ENCODE measurements around the gene TTC16. TPM values are rescaled to one million over a fixed set of nuclear protein-coding genes. Genes with fewer than 3 reads are reported as not detected.

TTC16 gene
- total and polyA plus RNA-seq, 2 donors (not counting 1 experiment from before 2014, with no cell fraction given) = 0.25 TPM; not detected in 1

- peaks cover 16% of the 10 kb centered on the region for H3K4me1 Mint-ChIP-seq
- Histone ChIP-seq H3K4me1 (ENCODE audit: control insufficient read depth in 2 of 2, insufficient read depth in 2 of 2, low read length in 2 of 2) (peaks cover 11 to 16% of the 10 kb centered on the region in 2 donors), H3K4me3 (ENCODE audit: control extremely low read depth in 1 of 5, extremely low read depth in 1 of 5, insufficient read depth in 1 of 5, low read depth in 2 of 5, low read length in 4 of 5) (no peak overlapping the region), H3K27me3 (replicated peaks in 1 of 4; ENCODE audit: control extremely low read depth in 1 of 4, control insufficient read depth in 3 of 4, insufficient read depth in 4 of 4, low read length in 3 of 4) (no peaks in the 10 kb centered on the region), H3K27ac (ENCODE audit: low read length in 2 of 2) (no peak overlapping the region), H4K20me1 (ENCODE audit: control insufficient read depth, insufficient read depth, low read length, poor library complexity, severe bottlenecking) (peaks cover 5% of the 10 kb centered on the region), H2AFZ (ENCODE audit: insufficient read depth, low read depth, low read length, poor library complexity, severe bottlenecking) (no peak overlapping the region), H3K4me2 (replicated peaks; ENCODE audit: low read depth, low read length, poor library complexity, severe bottlenecking) (no peak overlapping the region), H3K9me3 (ENCODE audit: control extremely low read depth in 1 of 3, control insufficient read depth in 2 of 3, insufficient read depth in 1 of 3, low read length in 2 of 3) (no peaks in the 10 kb centered on the region), H3K36me3 (replicated peaks in 1 of 2; ENCODE audit: control extremely low read depth in 1 of 2, control insufficient read depth in 1 of 2, extremely low read depth in 1 of 2, insufficient read depth in 2 of 2, low read length in 1 of 2) (peaks cover 0 to 14% of the 10 kb centered on the region in 2 experiments), H3K9ac (ENCODE audit: low read length) (no peak overlapping the region), H3K79me2 (ENCODE audit: control insufficient read depth, insufficient read depth, low read length) (peaks cover 5% of the 10 kb centered on the region)
- H3K9me3 Mint-ChIP-seq (ENCODE audit: insufficient read depth) = no peaks in the 10 kb centered on the region
- intact Hi-C loops (cut with micrococcal nuclease) = no loop called here
- H3K27ac Mint-ChIP-seq = no peak overlapping the region
- ChIA-PET CTCF (interaction anchor here (1.1 to 3.0 kb wide), 4 partner anchors 137 to 518 kb away, joined by 5 to 47 read pairs (median 6); no protein-coding TSS in a partner anchor), POLR2A (no interaction called here)
- ATAC-seq (ENCODE audit: low read depth) = no peak
- no peaks in the 10 kb centered on the region for H3K27me3 Mint-ChIP-seq
- no peak overlapping the region for H3K4me3 Mint-ChIP-seq
- DNase-seq = no peak
- no peak for TF ChIP-seq CTCF (IDR thresholded peaks at IDR 0.05)
- TF ChIP-seq EZH2 (IDR thresholded peaks at IDR 0.05; ENCODE audit: borderline replicate concordance, insufficient read depth, low read depth, low read length, poor library complexity, severe bottlenecking) = no peak
- 97% methylated on average over 21 of the region's 21 CpGs for WGBS (ENCODE audit: insufficient coverage)
Observed at GRCh38 chr9:127732444-127732843, 16.6 kb downstream of the TTC16 start.

- H3K27ac ChIP-seq (ENCODE audit: low read length in 2 of 2) = peak overlapping the region in 1 of 2 donors; percentile 16
- CTCF ChIA-PET = interaction anchor here (1.1 to 3.0 kb wide), 7 partner anchors 17 to 519 kb away, joined by 5 to 47 read pairs (median 8); partner anchors contain the start of genes PTRH1 and TTC16
- intact Hi-C loops (cut with micrococcal nuclease) = loop anchor here (1.0 kb wide), 2 partner anchors 143 to 164 kb away; a partner anchor contains a TSS
- H3K4me3 ChIP-seq (ENCODE audit: control extremely low read depth in 1 of 5, extremely low read depth in 1 of 5, insufficient read depth in 1 of 5, low read depth in 2 of 5, low read length in 4 of 5) = no peak overlapping the region
- Mint-ChIP-seq H3K4me1 (peaks cover 16% of the 10 kb centered on the region), H3K27me3 (no peaks in the 10 kb centered on the region), H3K9me3 (ENCODE audit: insufficient read depth) (no peaks in the 10 kb centered on the region), H3K27ac (peak overlapping the region; percentile 53), H3K4me3 (peak overlapping the region; percentile 85)
- no peaks in the 10 kb centered on the region for H3K27me3 ChIP-seq (replicated peaks in 1 of 4; ENCODE audit: control extremely low read depth in 1 of 4, control insufficient read depth in 3 of 4, insufficient read depth in 4 of 4, low read length in 3 of 4)
- no peak overlapping the region for H3K4me2 ChIP-seq (replicated peaks; ENCODE audit: low read depth, low read length, poor library complexity, severe bottlenecking)
- ATAC-seq (ENCODE audit: low read depth) (no peak), DNase-seq (no peak)
- H3K79me2 ChIP-seq (ENCODE audit: control insufficient read depth, insufficient read depth, low read length) = peaks cover 5% of the 10 kb centered on the region
- no peaks in the 10 kb centered on the region for H3K9me3 ChIP-seq (ENCODE audit: control extremely low read depth in 1 of 3, control insufficient read depth in 2 of 3, insufficient read depth in 1 of 3, low read length in 2 of 3)
- 76% methylated on average over 2 of the region's 2 CpGs for WGBS (ENCODE audit: insufficient coverage)
- POLR2A ChIA-PET = interaction anchor here (2.6 kb wide), 1 partner anchor 51 kb away, joined by 39 read pairs; the partner anchor contains the start of gene CDK9
- no peak overlapping the region for H3K9ac ChIP-seq (ENCODE audit: low read length)
- H3K4me1 ChIP-seq (ENCODE audit: control insufficient read depth in 2 of 2, insufficient read depth in 2 of 2, low read length in 2 of 2) = peaks cover 11 to 16% of the 10 kb centered on the region in 2 donors
- peaks cover 5% of the 10 kb centered on the region for H4K20me1 ChIP-seq (ENCODE audit: control insufficient read depth, insufficient read depth, low read length, poor library complexity, severe bottlenecking)
- no peak for TF ChIP-seq CTCF (IDR thresholded peaks at IDR 0.05)
- TF ChIP-seq EZH2 (IDR thresholded peaks at IDR 0.05; ENCODE audit: borderline replicate concordance, insufficient read depth, low read depth, low read length, poor library complexity, severe bottlenecking) = no peak
- H3K36me3 ChIP-seq (replicated peaks in 1 of 2; ENCODE audit: control extremely low read depth in 1 of 2, control insufficient read depth in 1 of 2, extremely low read depth in 1 of 2, insufficient read depth in 2 of 2, low read length in 1 of 2) = peaks cover 0 to 23% of the 10 kb centered on the region in 2 experiments
- H2AFZ ChIP-seq (ENCODE audit: insufficient read depth, low read depth, low read length, poor library complexity, severe bottlenecking) = no peak overlapping the region
Observed at GRCh38 chr9:127733614-127734013, 17.7 kb downstream of the TTC16 start.
